ENCODE data around the gene KCNIP3.

DNA sequence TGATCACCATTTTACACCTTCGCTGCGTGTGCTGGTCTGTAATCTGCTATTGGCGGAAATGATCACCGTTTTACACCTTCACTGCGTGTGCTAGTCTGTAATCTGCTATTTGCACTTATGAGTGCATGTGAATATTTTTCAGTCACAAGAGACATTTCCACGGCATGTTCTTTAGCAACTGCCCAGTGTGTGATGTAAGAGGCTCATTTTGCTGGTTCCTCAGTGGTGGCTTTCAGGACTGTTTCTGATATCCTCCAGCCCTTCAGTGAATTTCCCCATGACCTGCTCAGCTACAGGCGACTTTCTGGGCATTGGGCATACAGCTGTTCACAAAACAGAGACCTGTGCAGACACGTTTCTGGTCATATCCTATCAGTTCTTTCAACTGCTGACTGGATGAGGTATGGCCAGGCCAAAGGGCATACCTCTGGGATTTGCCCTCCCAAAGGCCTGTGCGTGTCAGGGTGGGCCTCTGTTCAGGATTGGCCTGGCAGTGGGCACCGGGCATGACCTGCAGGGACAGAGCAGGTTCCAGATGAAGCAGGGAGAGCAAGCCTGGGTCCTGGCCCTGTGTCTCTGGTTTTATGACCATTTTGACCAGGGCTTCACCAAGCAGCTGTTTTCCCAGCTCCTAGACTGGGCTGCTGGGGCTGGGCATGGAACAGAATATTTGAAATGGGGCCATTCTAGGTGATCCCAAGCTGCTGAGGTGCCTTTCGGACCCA lies 23.4 kb upstream of the KCNIP3 start:
- TF ChIP-seq, protein P1, sequence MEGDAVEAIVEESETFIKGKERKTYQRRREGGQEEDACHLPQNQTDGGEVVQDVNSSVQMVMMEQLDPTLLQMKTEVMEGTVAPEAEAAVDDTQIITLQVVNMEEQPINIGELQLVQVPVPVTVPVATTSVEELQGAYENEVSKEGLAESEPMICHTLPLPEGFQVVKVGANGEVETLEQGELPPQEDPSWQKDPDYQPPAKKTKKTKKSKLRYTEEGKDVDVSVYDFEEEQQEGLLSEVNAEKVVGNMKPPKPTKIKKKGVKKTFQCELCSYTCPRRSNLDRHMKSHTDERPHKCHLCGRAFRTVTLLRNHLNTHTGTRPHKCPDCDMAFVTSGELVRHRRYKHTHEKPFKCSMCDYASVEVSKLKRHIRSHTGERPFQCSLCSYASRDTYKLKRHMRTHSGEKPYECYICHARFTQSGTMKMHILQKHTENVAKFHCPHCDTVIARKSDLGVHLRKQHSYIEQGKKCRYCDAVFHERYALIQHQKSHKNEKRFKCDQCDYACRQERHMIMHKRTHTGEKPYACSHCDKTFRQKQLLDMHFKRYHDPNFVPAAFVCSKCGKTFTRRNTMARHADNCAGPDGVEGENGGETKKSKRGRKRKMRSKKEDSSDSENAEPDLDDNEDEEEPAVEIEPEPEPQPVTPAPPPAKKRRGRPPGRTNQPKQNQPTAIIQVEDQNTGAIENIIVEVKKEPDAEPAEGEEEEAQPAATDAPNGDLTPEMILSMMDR (conservative IDR thresholded peaks at IDR 0.05) = no peak
- TF ChIP-seq ZFX (IDR thresholded peaks at IDR 0.05) = no peak

All from C4-2B (cell line).